HFFc6 (cell line): ENCODE measurements around the gene VSTM2L. TPM values are rescaled to one million over a fixed set of nuclear protein-coding genes. Genes with fewer than 3 reads are reported as not detected.

Experiments used
- DNase-seq: peaks from one replicate; pipeline ENCODE4 v3.0.0-alpha.2; 2018
- H3K27ac Mint-ChIP-seq: 2 replicates; pipeline ENCODE4 v1.8.0; 2020; ENCODE audit warnings: mild to moderate bottlenecking, mixed read lengths
- H3K27me3 Mint-ChIP-seq: 2 replicates; pipeline ENCODE4 v1.8.0; 2021; ENCODE audit warnings: mild to moderate bottlenecking, moderate library complexity, mixed read lengths; ENCODE audit not compliant: insufficient read depth
- H3K36me3 Mint-ChIP-seq: 2 replicates; pipeline ENCODE4 v1.8.0; 2021; ENCODE audit warnings: low read depth, mixed read lengths
- H3K4me1 Mint-ChIP-seq: 2 replicates; pipeline ENCODE4 v1.8.0; 2020; ENCODE audit warnings: low read depth, mixed read lengths
- H3K4me3 Mint-ChIP-seq: 2 replicates; pipeline ENCODE4 v1.8.0; 2020; ENCODE audit warnings: mild to moderate bottlenecking, moderate library complexity, mixed read lengths
- H3K9me3 Mint-ChIP-seq: 2 replicates; pipeline ENCODE4 v1.8.0; 2020; ENCODE audit warnings: mild to moderate bottlenecking, mixed read lengths
- total RNA-seq, 6 experiments: library from RNA; stranded (reverse); fragmentation: NEBNext Ultra II Directional; extraction: Animal tissue kit (Norgen Biotek cat#: 25700); gene quantifications; 2 replicates in 1 of 6; 3 replicates in 5 of 6; pipeline ENCODE4 v1.2.3, GENCODE V29; 2021
- TF ChIP-seq, protein P1 (sequence below): fragments of 200-600 bp; sonication (generic); IDR thresholded peaks from 2 replicates; pipeline ENCODE4 v1.5.0; 2021; ENCODE audit warnings: antibody characterized with exemption, mild to moderate bottlenecking

Gene VSTM2L
- total RNA-seq, 6 experiments from 2014 or later = 0.12 to 0.95 (median 0.55) TPM; not detected in 2

DNA sequence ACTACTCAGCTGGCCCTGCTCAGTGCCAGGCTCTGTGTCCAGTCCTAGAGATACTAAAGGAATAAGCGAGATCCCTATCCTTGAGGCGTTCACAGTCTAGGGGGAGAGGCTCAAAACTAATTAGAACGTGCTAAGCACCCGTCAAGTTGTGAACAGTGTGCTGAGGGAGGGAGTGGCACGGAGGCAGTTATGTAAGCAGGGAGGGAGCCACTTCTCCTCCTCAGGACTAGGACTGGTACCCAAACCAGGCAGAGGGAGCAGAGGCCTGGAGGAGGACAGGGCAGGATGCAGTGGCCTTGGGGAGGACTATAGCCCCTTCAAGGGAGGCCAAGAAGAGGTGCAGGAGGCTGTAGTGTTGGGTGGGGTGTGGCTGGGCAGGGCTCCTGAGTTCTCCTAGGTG, 39.6 kb upstream of the VSTM2L start:
- H3K36me3 Mint-ChIP-seq = peaks cover 19% of the 10 kb centered on the region
- no peaks in the 10 kb centered on the region for H3K27me3 Mint-ChIP-seq
- TF ChIP-seq, protein P1, sequence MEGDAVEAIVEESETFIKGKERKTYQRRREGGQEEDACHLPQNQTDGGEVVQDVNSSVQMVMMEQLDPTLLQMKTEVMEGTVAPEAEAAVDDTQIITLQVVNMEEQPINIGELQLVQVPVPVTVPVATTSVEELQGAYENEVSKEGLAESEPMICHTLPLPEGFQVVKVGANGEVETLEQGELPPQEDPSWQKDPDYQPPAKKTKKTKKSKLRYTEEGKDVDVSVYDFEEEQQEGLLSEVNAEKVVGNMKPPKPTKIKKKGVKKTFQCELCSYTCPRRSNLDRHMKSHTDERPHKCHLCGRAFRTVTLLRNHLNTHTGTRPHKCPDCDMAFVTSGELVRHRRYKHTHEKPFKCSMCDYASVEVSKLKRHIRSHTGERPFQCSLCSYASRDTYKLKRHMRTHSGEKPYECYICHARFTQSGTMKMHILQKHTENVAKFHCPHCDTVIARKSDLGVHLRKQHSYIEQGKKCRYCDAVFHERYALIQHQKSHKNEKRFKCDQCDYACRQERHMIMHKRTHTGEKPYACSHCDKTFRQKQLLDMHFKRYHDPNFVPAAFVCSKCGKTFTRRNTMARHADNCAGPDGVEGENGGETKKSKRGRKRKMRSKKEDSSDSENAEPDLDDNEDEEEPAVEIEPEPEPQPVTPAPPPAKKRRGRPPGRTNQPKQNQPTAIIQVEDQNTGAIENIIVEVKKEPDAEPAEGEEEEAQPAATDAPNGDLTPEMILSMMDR = no peak
- H3K27ac Mint-ChIP-seq = no peak overlapping the region
- H3K9me3 Mint-ChIP-seq = no peaks in the 10 kb centered on the region
- peaks cover 3% of the 10 kb centered on the region for H3K4me1 Mint-ChIP-seq
- H3K4me3 Mint-ChIP-seq = no peak overlapping the region
- DNase-seq = no peak

DNA sequence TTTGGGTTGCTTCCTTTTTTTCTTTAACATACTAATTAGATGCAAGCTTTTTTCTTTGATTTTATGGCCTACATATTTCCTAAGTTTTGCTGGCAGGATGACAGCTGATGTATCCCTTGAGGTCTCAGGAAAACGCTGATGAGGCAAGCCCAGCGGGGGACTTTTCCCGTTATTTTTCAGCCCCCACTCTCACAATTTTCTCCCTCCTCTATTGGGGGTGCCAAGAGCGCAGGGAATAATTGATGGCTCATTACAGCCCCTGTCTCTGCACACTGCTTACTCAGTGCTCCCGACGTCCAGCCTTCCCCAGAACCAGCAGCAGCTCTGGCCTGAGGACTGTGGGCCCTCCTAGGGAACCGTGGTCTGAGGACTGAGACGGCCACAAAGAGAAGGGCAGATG, 38.6 kb upstream of the VSTM2L start:
- H3K27ac Mint-ChIP-seq = no peak overlapping the region
- DNase-seq = no peak
- H3K27me3 Mint-ChIP-seq = peaks cover under 1% of the 10 kb centered on the region; the same call in 1 of the 2 replicates
- no peak overlapping the region for H3K4me3 Mint-ChIP-seq
- TF ChIP-seq, protein P1 = no peak
- H3K36me3 Mint-ChIP-seq = peaks cover 19% of the 10 kb centered on the region
- H3K9me3 Mint-ChIP-seq = no peaks in the 10 kb centered on the region
- H3K4me1 Mint-ChIP-seq = no peaks in the 10 kb centered on the region

DNA sequence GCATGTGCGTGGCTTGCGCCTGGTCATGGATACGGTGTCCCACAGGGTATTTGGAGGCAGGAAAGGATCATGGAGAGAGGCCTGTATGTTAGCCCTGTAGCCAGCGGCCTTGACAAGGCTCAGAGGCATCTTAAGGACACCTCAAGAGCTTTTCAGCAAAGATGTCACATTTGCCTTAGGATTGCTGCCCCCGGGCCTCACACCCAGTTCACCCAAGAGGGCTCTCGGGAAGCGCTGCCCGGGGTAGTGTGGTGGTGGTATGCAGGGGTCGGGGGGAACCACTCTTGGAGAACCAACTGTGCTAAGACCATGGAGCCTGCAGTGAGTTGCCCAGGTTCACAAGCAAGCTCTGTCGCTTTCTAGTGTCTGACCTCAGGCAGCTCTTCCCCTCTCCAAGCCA, 36.9 kb upstream of the VSTM2L start:
- DNase-seq = no peak
- TF ChIP-seq, protein P1 = no peak
- Mint-ChIP-seq H3K4me3 (no peak overlapping the region), H3K9me3 (no peaks in the 10 kb centered on the region), H3K4me1 (peaks cover 8% of the 10 kb centered on the region; the same call in 1 of the 2 replicates), H3K36me3 (peaks cover 17% of the 10 kb centered on the region; the same call in 1 of the 2 replicates), H3K27ac (no peak overlapping the region), H3K27me3 (peaks cover 2% of the 10 kb centered on the region; the same call in 1 of the 2 replicates)

DNA sequence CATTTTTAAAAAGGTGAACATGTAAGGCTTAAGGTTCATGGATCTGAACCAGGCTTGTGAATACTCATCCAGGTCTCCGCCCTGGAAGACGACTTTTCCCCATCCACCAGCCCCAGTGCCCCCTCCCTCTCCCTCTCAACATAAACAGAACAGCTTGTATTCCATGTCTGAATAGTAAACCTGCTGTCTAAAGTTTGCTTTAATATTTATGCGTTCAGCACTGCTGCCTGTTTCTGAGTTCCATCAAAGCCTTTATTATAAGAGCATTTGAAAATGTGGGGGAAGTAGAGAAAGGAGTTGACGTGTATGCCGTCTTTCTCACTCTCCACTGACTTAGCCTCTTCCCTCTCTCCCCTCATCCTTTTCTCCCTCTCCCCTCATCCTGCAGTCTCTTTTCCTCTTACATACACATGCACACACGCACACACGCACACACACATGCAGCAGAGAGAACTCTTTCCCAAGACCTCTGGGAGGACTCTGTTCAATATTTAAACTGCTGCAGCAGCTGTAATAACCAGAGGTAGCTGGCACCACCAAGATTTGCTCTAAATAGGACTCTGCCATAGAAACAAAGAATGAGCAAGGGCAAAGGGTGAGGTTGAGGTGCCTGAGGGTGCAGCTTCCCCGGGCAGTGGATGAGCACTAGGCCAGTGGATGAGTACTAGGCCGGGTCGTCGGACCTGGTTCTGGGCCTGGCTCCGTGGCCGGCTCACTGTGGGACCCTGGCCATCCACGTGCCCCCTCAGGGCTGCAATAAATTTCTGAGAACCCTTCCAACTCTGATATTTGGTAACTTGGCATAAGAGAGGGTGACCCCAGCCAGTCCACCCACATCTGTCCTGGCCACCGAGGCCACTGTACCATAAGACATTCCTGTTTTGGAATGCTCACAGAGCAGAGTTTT, 35.4 kb upstream of the VSTM2L start:
- Mint-ChIP-seq H3K27ac (no peak overlapping the region), H3K36me3 (peaks cover 16% of the 10 kb centered on the region; the same call in 1 of the 2 replicates), H3K27me3 (peaks cover 2% of the 10 kb centered on the region; the same call in 1 of the 2 replicates), H3K9me3 (no peaks in the 10 kb centered on the region), H3K4me1 (peaks cover 8% of the 10 kb centered on the region; the same call in 1 of the 2 replicates), H3K4me3 (no peak overlapping the region)
- DNase-seq = no peak
- TF ChIP-seq, protein P1 = no peak

DNA sequence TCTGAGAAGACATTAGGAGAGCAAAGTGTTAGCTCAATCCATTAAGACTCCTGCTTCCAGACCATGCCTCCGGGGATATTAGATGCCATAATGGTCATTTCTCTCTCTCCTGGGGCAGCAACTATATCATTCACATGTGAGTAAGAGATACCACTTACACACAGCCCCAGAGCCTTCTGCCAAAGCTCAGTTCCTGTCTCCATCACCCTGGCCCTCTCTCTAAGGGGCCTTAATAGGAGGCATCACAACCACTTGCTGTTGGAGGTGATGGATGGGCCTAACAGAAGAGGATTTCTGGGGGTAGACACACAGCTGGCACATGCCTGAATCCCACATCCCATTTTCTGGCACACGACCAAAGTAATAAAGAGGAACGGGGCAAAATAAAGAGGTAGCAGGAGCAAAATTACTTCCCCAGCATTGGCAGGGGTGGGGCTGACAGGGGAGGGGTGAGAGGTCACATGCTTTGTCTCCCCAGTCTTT, 34.0 kb upstream of the VSTM2L start:
- peaks cover 2% of the 10 kb centered on the region; the same call in 1 of the 2 replicates for H3K27me3 Mint-ChIP-seq
- H3K9me3 Mint-ChIP-seq = no peaks in the 10 kb centered on the region
- TF ChIP-seq, protein P1 = no peak
- no peak overlapping the region for H3K4me3 Mint-ChIP-seq
- no peak for DNase-seq
- peaks cover 10% of the 10 kb centered on the region; the same call in 1 of the 2 replicates for H3K36me3 Mint-ChIP-seq
- peaks cover 8% of the 10 kb centered on the region; the same call in 1 of the 2 replicates for H3K4me1 Mint-ChIP-seq
- no peak overlapping the region for H3K27ac Mint-ChIP-seq
